HL-60 (cell line): ENCODE measurements around the gene PPM1J.

ENCODE experiments used
- CTCF ChIP-seq: IDR thresholded peaks from one replicate; pipeline ENCODE4 v1.5.1; 2011; ENCODE audit warnings: low read length, control low read depth, inconsistent platforms; ENCODE audit not compliant: insufficient read depth
- GABPA ChIP-seq: IDR thresholded peaks from 2 replicates; pipeline ENCODE4 v1.6.1; 2012; ENCODE audit warnings: low read depth
- POLR2AphosphoS5 ChIP-seq: IDR thresholded peaks from 2 replicates; pipeline ENCODE4 v1.6.1; 2012; ENCODE audit warnings: low read depth
- SPI1 ChIP-seq: IDR thresholded peaks from 2 replicates; pipeline ENCODE4 v1.6.1; 2012; ENCODE audit warnings: low read depth, mild to moderate bottlenecking, borderline replicate concordance
- TF ChIP-seq, protein P1 (sequence below): IDR thresholded peaks from 2 replicates; pipeline ENCODE4 v1.6.1; 2012; ENCODE audit warnings: low read depth; ENCODE audit not compliant: insufficient replicate concordance

DNA sequence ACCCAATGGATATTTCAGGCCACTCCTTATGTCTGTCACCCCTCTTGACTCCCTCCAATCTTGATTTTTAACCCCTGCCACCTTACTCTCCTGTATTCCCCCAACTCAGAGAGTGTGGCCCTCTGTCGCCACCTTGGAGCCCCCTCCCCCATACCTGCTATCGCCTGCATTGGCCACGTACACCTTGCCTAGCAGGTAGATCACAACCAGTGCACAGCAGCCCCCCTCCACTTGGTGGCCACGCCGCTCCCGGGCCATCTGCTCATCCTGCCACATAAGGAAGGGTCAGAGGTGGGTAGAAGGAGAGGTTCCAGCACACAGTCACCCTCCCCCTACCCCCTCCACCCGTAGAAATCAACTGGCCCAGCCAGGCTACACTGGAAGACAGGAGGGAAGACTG is 2.9 kb downstream of the PPM1J start:
- TF ChIP-seq CTCF: no peak
- no peak for TF ChIP-seq POLR2AphosphoS5
- no peak for TF ChIP-seq SPI1
- TF ChIP-seq, protein P1, sequence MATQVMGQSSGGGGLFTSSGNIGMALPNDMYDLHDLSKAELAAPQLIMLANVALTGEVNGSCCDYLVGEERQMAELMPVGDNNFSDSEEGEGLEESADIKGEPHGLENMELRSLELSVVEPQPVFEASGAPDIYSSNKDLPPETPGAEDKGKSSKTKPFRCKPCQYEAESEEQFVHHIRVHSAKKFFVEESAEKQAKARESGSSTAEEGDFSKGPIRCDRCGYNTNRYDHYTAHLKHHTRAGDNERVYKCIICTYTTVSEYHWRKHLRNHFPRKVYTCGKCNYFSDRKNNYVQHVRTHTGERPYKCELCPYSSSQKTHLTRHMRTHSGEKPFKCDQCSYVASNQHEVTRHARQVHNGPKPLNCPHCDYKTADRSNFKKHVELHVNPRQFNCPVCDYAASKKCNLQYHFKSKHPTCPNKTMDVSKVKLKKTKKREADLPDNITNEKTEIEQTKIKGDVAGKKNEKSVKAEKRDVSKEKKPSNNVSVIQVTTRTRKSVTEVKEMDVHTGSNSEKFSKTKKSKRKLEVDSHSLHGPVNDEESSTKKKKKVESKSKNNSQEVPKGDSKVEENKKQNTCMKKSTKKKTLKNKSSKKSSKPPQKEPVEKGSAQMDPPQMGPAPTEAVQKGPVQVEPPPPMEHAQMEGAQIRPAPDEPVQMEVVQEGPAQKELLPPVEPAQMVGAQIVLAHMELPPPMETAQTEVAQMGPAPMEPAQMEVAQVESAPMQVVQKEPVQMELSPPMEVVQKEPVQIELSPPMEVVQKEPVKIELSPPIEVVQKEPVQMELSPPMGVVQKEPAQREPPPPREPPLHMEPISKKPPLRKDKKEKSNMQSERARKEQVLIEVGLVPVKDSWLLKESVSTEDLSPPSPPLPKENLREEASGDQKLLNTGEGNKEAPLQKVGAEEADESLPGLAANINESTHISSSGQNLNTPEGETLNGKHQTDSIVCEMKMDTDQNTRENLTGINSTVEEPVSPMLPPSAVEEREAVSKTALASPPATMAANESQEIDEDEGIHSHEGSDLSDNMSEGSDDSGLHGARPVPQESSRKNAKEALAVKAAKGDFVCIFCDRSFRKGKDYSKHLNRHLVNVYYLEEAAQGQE: no peak
- no peak for TF ChIP-seq GABPA
